Central memory CD4-positive, alpha-beta T cell (primary cell): ENCODE results near the gene MCOLN1.
A peak's percentile ranks its signal among the peaks of the same experiment; 100 is the strongest.
"Not testable (repeated sequence)": the region's sequence is repeated elsewhere in the genome, so short reads cannot be mapped to it uniquely, and the experiment has no call there.

Source experiments
- DNase-seq: peaks from one replicate; pipeline ENCODE4 v3.0.0; 2022

MCOLN1 gene

GRCh38 chr19:7526059-7526929 lies 3.9 kb downstream of the MCOLN1 start:
- DNase-seq: no peak

GRCh38 chr19:7527516-7528191 lies 5.2 kb downstream of the MCOLN1 start:
- no peak for DNase-seq

GRCh38 chr19:7528192-7528519 lies 5.7 kb downstream of the MCOLN1 start:
- no peak for DNase-seq

GRCh38 chr19:7528522-7529245 lies 6.3 kb downstream of the MCOLN1 start:
- no peak for DNase-seq

GRCh38 chr19:7529246-7529600 lies 6.8 kb downstream of the MCOLN1 start:
- DNase-seq: no peak

GRCh38 chr19:7529610-7530490 lies 7.4 kb downstream of the MCOLN1 start:
- no peak for DNase-seq

- no peak for DNase-seq
These were observed 11.0 kb downstream of the MCOLN1 start for GRCh38 chr19:7533281-7533885.

GRCh38 chr19:7533925-7534480 lies 11.6 kb downstream of the MCOLN1 start:
- DNase-seq: peak; percentile 79

- peak; percentile 24 for DNase-seq
These were observed 12.2 kb downstream of the MCOLN1 start for GRCh38 chr19:7534531-7535046.

GRCh38 chr19:7535047-7535997 lies 12.9 kb downstream of the MCOLN1 start, which contains the start of gene PNPLA6:
PNPLA6 (plus strand) TSS chr19:7535717; CDS start chr19:7535789, 72 bp downstream.
- DNase-seq: peak; percentile 89

- no peak for DNase-seq
These were observed 13.7 kb downstream of the MCOLN1 start for GRCh38 chr19:7535998-7536695.

- not testable (repeated sequence) for DNase-seq
These were observed 16.6 kb downstream of the MCOLN1 start for GRCh38 chr19:7538990-7539389.

- DNase-seq: no peak
These were observed 17.5 kb downstream of the MCOLN1 start for GRCh38 chr19:7539827-7540425.

- no peak for DNase-seq
These were observed 18.5 kb downstream of the MCOLN1 start for GRCh38 chr19:7540761-7541474.

- DNase-seq: no peak
These were observed 19.0 kb downstream of the MCOLN1 start for GRCh38 chr19:7541475-7541824.

- DNase-seq: no peak
These were observed 19.5 kb downstream of the MCOLN1 start for GRCh38 chr19:7541828-7542443.

GRCh38 chr19:7542556-7543348 lies 20.3 kb downstream of the MCOLN1 start:
- no peak for DNase-seq
